HEK293T (cell line): ENCODE results near the gene MRPL21.

Experiments
- BHLHE40 ChIP-seq: fragments of 450-650 bp; IDR thresholded peaks from 2 replicates; pipeline ENCODE4 v1.6.1; 2016; ENCODE audit warnings: mild to moderate bottlenecking, moderate library complexity, borderline replicate concordance
- FOXK2 ChIP-seq: fragments of 450-650 bp; IDR thresholded peaks from 2 replicates; pipeline ENCODE4 v1.6.1; 2016; ENCODE audit warnings: mild to moderate bottlenecking
- FOXM1 ChIP-seq: fragments of 450-650 bp; IDR thresholded peaks from 2 replicates; pipeline ENCODE4 v1.6.1; 2017; ENCODE audit warnings: mild to moderate bottlenecking, borderline replicate concordance
- SP1 ChIP-seq: fragments of 450-650 bp; IDR thresholded peaks from 2 replicates; pipeline ENCODE4 v1.6.1; 2017
- SUZ12 ChIP-seq: fragments of 450-650 bp; IDR thresholded peaks from 2 replicates; pipeline ENCODE4 v1.6.1; 2016; ENCODE audit warnings: mild to moderate bottlenecking
- TARDBP ChIP-seq: fragments of 450-650 bp; IDR thresholded peaks from 2 replicates; pipeline ENCODE4 v1.6.1; 2016

GRCh38 chr11:68934321-68934645 lies 30.7 kb upstream of the MRPL21 start:
- no peak for TF ChIP-seq SP1
- no peak for TF ChIP-seq BHLHE40
- TF ChIP-seq TARDBP = no peak
- no peak for TF ChIP-seq FOXK2
- TF ChIP-seq FOXM1 = no peak
- TF ChIP-seq SUZ12 = no peak
